NCI-H524 treated with DMSO at 0.1 percent for 48 hours (cell line): ENCODE results near the gene SLC25A26.

Experiments
- DNase-seq: peaks from one replicate; lab custom pipeline; 2025; lab: John Stamatoyannopoulos, UW

The SLC25A26 gene

GRCh38 chr3:66372681-66373350, 152.0 kb downstream of the SLC25A26 start:
- no peak for DNase-seq

GRCh38 chr3:66376568-66376967, 155.8 kb downstream of the SLC25A26 start:
- DNase-seq, result no peak

GRCh38 chr3:66377800-66378199, 157.0 kb downstream of the SLC25A26 start:
- DNase-seq, result no peak

- DNase-seq, result no peak
These were observed 157.5 kb downstream of the SLC25A26 start for GRCh38 chr3:66378256-66378655.

- no peak for DNase-seq
These were observed 158.8 kb downstream of the SLC25A26 start for GRCh38 chr3:66379565-66379964.

- DNase-seq, result no peak
These were observed 159.6 kb downstream of the SLC25A26 start for GRCh38 chr3:66380200-66380932.

- no peak for DNase-seq
These were observed 160.8 kb downstream of the SLC25A26 start for GRCh38 chr3:66381626-66382025.

- DNase-seq, result no peak
These were observed 161.3 kb downstream of the SLC25A26 start for GRCh38 chr3:66382142-66382541.

- DNase-seq, result no peak
These were observed 162.2 kb downstream of the SLC25A26 start for GRCh38 chr3:66383023-66383422.

- DNase-seq, result no peak
These were observed 163.4 kb downstream of the SLC25A26 start for GRCh38 chr3:66383998-66384745.

GRCh38 chr3:66385066-66385465, 164.3 kb downstream of the SLC25A26 start:
- DNase-seq, result no peak

GRCh38 chr3:66386011-66386924, 165.5 kb downstream of the SLC25A26 start:
- no peak for DNase-seq

- no peak for DNase-seq
These were observed 166.3 kb downstream of the SLC25A26 start for GRCh38 chr3:66386925-66387650.

- DNase-seq, result no peak
These were observed 169.2 kb downstream of the SLC25A26 start for GRCh38 chr3:66390013-66390412.

GRCh38 chr3:66392512-66392911, 171.7 kb downstream of the SLC25A26 start:
- no peak for DNase-seq

GRCh38 chr3:66392966-66393332, 172.1 kb downstream of the SLC25A26 start:
- no peak for DNase-seq

- DNase-seq, result no peak
These were observed 172.7 kb downstream of the SLC25A26 start for GRCh38 chr3:66393333-66394005.

- DNase-seq, result no peak
These were observed 173.4 kb downstream of the SLC25A26 start for GRCh38 chr3:66394019-66394752.

GRCh38 chr3:66394753-66395249, 174.0 kb downstream of the SLC25A26 start:
- no peak for DNase-seq

GRCh38 chr3:66395635-66396034, 174.8 kb downstream of the SLC25A26 start:
- DNase-seq, result no peak
